GM15510 (cell line): Measurements from ENCODE around the gene DHCR7.

Experiments
- POLR2A ChIP-seq: IDR thresholded peaks from 3 replicates; pipeline ENCODE4 v1.6.1; 2011; ENCODE audit warnings: borderline replicate concordance; ENCODE audit not compliant: insufficient read length; ENCODE audit errors: extremely low read depth

DHCR7 gene

GRCh38 chr11:71482746-71483364, 34.7 kb upstream of the DHCR7 start:
- no peak for TF ChIP-seq POLR2A

GRCh38 chr11:71482216-71482615, 34.0 kb upstream of the DHCR7 start:
- TF ChIP-seq POLR2A = no peak

GRCh38 chr11:71481101-71481960, 33.1 kb upstream of the DHCR7 start:
- no peak for TF ChIP-seq POLR2A

- no peak for TF ChIP-seq POLR2A
These were observed 30.3 kb upstream of the DHCR7 start for GRCh38 chr11:71478528-71478840.

- no peak for TF ChIP-seq POLR2A
These were observed 29.7 kb upstream of the DHCR7 start for GRCh38 chr11:71477641-71478527.

- TF ChIP-seq POLR2A = no peak
These were observed 28.9 kb upstream of the DHCR7 start for GRCh38 chr11:71476926-71477640.

- TF ChIP-seq POLR2A = no peak
These were observed 27.8 kb upstream of the DHCR7 start for GRCh38 chr11:71476031-71476430.

GRCh38 chr11:71474771-71475483, 26.7 kb upstream of the DHCR7 start:
- TF ChIP-seq POLR2A = no peak

- no peak for TF ChIP-seq POLR2A
These were observed 26.1 kb upstream of the DHCR7 start for GRCh38 chr11:71474141-71474770.

GRCh38 chr11:71473793-71474080, 25.5 kb upstream of the DHCR7 start:
- TF ChIP-seq POLR2A = no peak

- TF ChIP-seq POLR2A = no peak
These were observed 25.0 kb upstream of the DHCR7 start for GRCh38 chr11:71472941-71473792.

- TF ChIP-seq POLR2A = no peak
These were observed 24.2 kb upstream of the DHCR7 start for GRCh38 chr11:71472357-71472885.

GRCh38 chr11:71470946-71471345, 22.8 kb upstream of the DHCR7 start:
- TF ChIP-seq POLR2A = no peak
